MM.1S (cell line): ENCODE results near the gene DENND2D.
"Not testable (repeated sequence)": the region's sequence is repeated elsewhere in the genome, so short reads cannot be mapped to it uniquely, and the experiment has no call there.

ENCODE experiments used
- DNase-seq: peaks from one replicate; pipeline ENCODE4 v3.0.0-alpha.2; 2015
- H2AFZ ChIP-seq: fragments of 300-600 bp; sonication (generic); 2 replicates; pipeline ENCODE4 v1.6.0; 2016; ENCODE audit warnings: antibody characterized with exemption, low read length
- H3F3A ChIP-seq: fragments of 300-600 bp; sonication (generic); 2 replicates; pipeline ENCODE4 v1.6.1; 2016; ENCODE audit warnings: mild to moderate bottlenecking, antibody characterized with exemption, low read length, moderate library complexity, mixed read lengths; ENCODE audit not compliant: insufficient read depth
- H3K27ac ChIP-seq: fragments of 300-600 bp; sonication (generic); 2 replicates; pipeline ENCODE4 v1.5.1; 2016; ENCODE audit warnings: mild to moderate bottlenecking, low read length
- H3K27me3 ChIP-seq: fragments of 300-600 bp; sonication (generic); replicated peaks from 2 replicates; pipeline ENCODE4 v1.6.0; 2016; ENCODE audit warnings: low read length; ENCODE audit not compliant: insufficient read depth
- H3K36me3 ChIP-seq: fragments of 300-600 bp; sonication (generic); replicated peaks from 2 replicates; pipeline ENCODE4 v1.6.1; 2016; ENCODE audit warnings: mild to moderate bottlenecking, low read length, mixed read lengths; ENCODE audit not compliant: insufficient read depth
- H3K4me1 ChIP-seq: fragments of 300-600 bp; sonication (generic); 2 replicates; pipeline ENCODE4 v1.6.1; 2016; ENCODE audit warnings: low read length, mixed read lengths
- H3K4me2 ChIP-seq: fragments of 300-600 bp; sonication (generic); 2 replicates; pipeline ENCODE4 v1.6.0; 2016; ENCODE audit warnings: low read depth, low read length
- H3K4me3 ChIP-seq: fragments of 300-600 bp; sonication (generic); 2 replicates; pipeline ENCODE4 v1.5.1; 2016; ENCODE audit warnings: low read length, mixed read lengths
- H3K79me2 ChIP-seq: fragments of 300-600 bp; sonication (generic); 2 replicates; pipeline ENCODE4 v1.6.1; 2016; ENCODE audit warnings: mixed run types, low read length, mixed read lengths
- H3K9ac ChIP-seq: fragments of 300-600 bp; sonication (generic); 2 replicates; pipeline ENCODE4 v1.6.1; 2016; ENCODE audit warnings: low read length, mixed read lengths
- H3K9me2 ChIP-seq: fragments of 300-600 bp; sonication (generic); replicated peaks from 2 replicates; pipeline ENCODE4 v1.6.1; 2016; ENCODE audit warnings: mild to moderate bottlenecking, low read length, mixed read lengths; ENCODE audit not compliant: insufficient read depth
- H3K9me3 ChIP-seq: fragments of 300-600 bp; sonication (generic); replicated peaks from 2 replicates; pipeline ENCODE4 v1.6.1; 2016; ENCODE audit warnings: mild to moderate bottlenecking, low read length, mixed read lengths; ENCODE audit not compliant: insufficient read depth
- H4K20me1 ChIP-seq: fragments of 300-600 bp; sonication (generic); 2 replicates; pipeline ENCODE4 v1.6.1; 2016; ENCODE audit warnings: mild to moderate bottlenecking, low read length, moderate library complexity, mixed read lengths; ENCODE audit not compliant: insufficient read depth
- CTCF ChIP-seq: fragments of 300-600 bp; sonication (generic); IDR thresholded peaks from 2 replicates; pipeline ENCODE4 v1.5.1; 2016; ENCODE audit warnings: antibody characterized with exemption, low read length, mixed read lengths
- EZH2 ChIP-seq: fragments of 300-600 bp; sonication (generic); optimal IDR thresholded peaks from 2 replicates; pipeline ENCODE3; 2017; ENCODE audit warnings: low read depth, mild to moderate bottlenecking, antibody characterized with exemption, low read length, mixed read lengths
- EZH2phosphoT487 ChIP-seq: fragments of 300-600 bp; sonication (generic); IDR thresholded peaks from 2 replicates; pipeline ENCODE4 v1.6.1; 2018; ENCODE audit warnings: antibody characterized with exemption, low read length

DENND2D gene

GRCh38 chr1:111217183-111217910, 16.9 kb upstream of the DENND2D start:
- TF ChIP-seq EZH2phosphoT487 (no peak), EZH2 (no peak), CTCF (no peak)
- Histone ChIP-seq H4K20me1 (no peaks in the 10 kb centered on the region), H3K36me3 (no peaks in the 10 kb centered on the region), H3F3A (peaks cover 36% of the 10 kb centered on the region), H3K27me3 (no peaks in the 10 kb centered on the region), H3K9ac (no peak overlapping the region), H3K9me2 (no peaks in the 10 kb centered on the region), H3K4me2 (0 out of 2 replicates have a peak overlapping the region, but pooled peaks have one; percentile 63), H3K9me3 (no peaks in the 10 kb centered on the region), H2AFZ (no peak overlapping the region), H3K27ac (peak overlapping the region; percentile 89; the same call in 1 of the 2 replicates), H3K4me3 (no peak overlapping the region), H3K4me1 (peaks cover 72% of the 10 kb centered on the region), H3K79me2 (no peaks in the 10 kb centered on the region)
- no peak for DNase-seq

GRCh38 chr1:111216751-111217150, 16.3 kb upstream of the DENND2D start:
- H3F3A ChIP-seq, result peaks cover 30% of the 10 kb centered on the region
- H3K27ac ChIP-seq, result peak overlapping the region; percentile 89
- H3K27me3 ChIP-seq, result no peaks in the 10 kb centered on the region
- H3K4me2 ChIP-seq, result peak overlapping the region; percentile 63; the same call in 1 of the 2 replicates
- H3K9me2 ChIP-seq, result no peaks in the 10 kb centered on the region
- no peak overlapping the region for H3K4me3 ChIP-seq
- H3K9me3 ChIP-seq, result no peaks in the 10 kb centered on the region
- H3K4me1 ChIP-seq, result peaks cover 66% of the 10 kb centered on the region
- DNase-seq, result no peak
- no peaks in the 10 kb centered on the region for H3K79me2 ChIP-seq
- peak overlapping the region; percentile 38; the same call in 1 of the 2 replicates for H3K9ac ChIP-seq
- no peaks in the 10 kb centered on the region for H4K20me1 ChIP-seq
- no peaks in the 10 kb centered on the region for H3K36me3 ChIP-seq
- no peak overlapping the region for H2AFZ ChIP-seq
- TF ChIP-seq CTCF, result no peak
- TF ChIP-seq EZH2, result no peak
- TF ChIP-seq EZH2phosphoT487, result no peak

- not testable (repeated sequence) for H3K9me2 ChIP-seq, H3K36me3 ChIP-seq, H3K27me3 ChIP-seq, DNase-seq, H3K9me3 ChIP-seq, H4K20me1 ChIP-seq, H3K79me2 ChIP-seq
- peak overlapping the region; percentile 38; the same call in 1 of the 2 replicates for H3K9ac ChIP-seq
- H3K4me2 ChIP-seq, result peak overlapping the region; percentile 63
- H3K4me1 ChIP-seq, result peaks cover 54% of the 10 kb centered on the region
- H3F3A ChIP-seq, result peaks cover 21% of the 10 kb centered on the region
- H3K4me3 ChIP-seq, result peak overlapping the region; percentile 42; the same call in 1 of the 2 replicates
- H3K27ac ChIP-seq, result peak overlapping the region; percentile 89
- H2AFZ ChIP-seq, result peak overlapping the region; percentile 51; the same call in 1 of the 2 replicates
These were observed 14.8 kb upstream of the DENND2D start for GRCh38 chr1:111215285-111215684.

- H3K9me3 ChIP-seq, result no peaks in the 10 kb centered on the region
- H3K79me2 ChIP-seq, result no peaks in the 10 kb centered on the region
- H3K4me2 ChIP-seq, result peak overlapping the region; percentile 63; the same call in 1 of the 2 replicates
- peaks cover 50% of the 10 kb centered on the region for H3K4me1 ChIP-seq
- no peaks in the 10 kb centered on the region for H4K20me1 ChIP-seq
- H3K9me2 ChIP-seq, result no peaks in the 10 kb centered on the region
- H3K9ac ChIP-seq, result no peak overlapping the region
- no peaks in the 10 kb centered on the region for H3K36me3 ChIP-seq
- H3K27me3 ChIP-seq, result no peaks in the 10 kb centered on the region
- DNase-seq, result peak; percentile 9
- H3F3A ChIP-seq, result peaks cover 18% of the 10 kb centered on the region
- H3K4me3 ChIP-seq, result no peak overlapping the region; the same call in 1 of the 2 replicates
- H2AFZ ChIP-seq, result no peak overlapping the region
- no peak for TF ChIP-seq EZH2
- no peak for TF ChIP-seq CTCF
- no peak for TF ChIP-seq EZH2phosphoT487
- H3K27ac ChIP-seq, result peak overlapping the region; percentile 89; the same call in 1 of the 2 replicates
These were observed 14.4 kb upstream of the DENND2D start for GRCh38 chr1:111214884-111215283.
